HEK293 (cell line): Measurements from ENCODE around the gene MDP1.

Experiments
- CTCF ChIA-PET: fragments of 350-600 bp; formaldehyde crosslinking; extraction: SDS; loops from one replicate; lab custom pipeline; 2021; ENCODE audit warnings: antibody characterized with exemption; lab: Yijun Ruan, JAX
- POLR2A ChIA-PET: fragments of 300-600 bp; formaldehyde crosslinking; extraction: SDS; loops from one replicate; lab custom pipeline; 2020; ENCODE audit warnings: antibody characterized with exemption, inconsistent platforms; lab: Yijun Ruan, JAX
- H3K27ac ChIP-seq: fragments of 200-500 bp; sonication (Bioruptor generic); 2 replicates; pipeline ENCODE4 v1.5.1; 2014; ENCODE audit warnings: low read depth, low read length, control low read depth, inconsistent platforms; ENCODE audit errors: extremely low read depth
- H3K36me3 ChIP-seq, 2 experiments: fragments of 200-500 bp in 1 of 2; sonication (Bioruptor generic) in 1 of 2; 1 replicate in 1 of 2; 2 replicates in 1 of 2; pipeline ENCODE4 v1.5.1; 2014 to 2017; ENCODE audit warnings: inconsistent platforms in 2 of 2, low read length in 2 of 2; ENCODE audit not compliant: control insufficient read depth in 2 of 2, insufficient read depth in 1 of 2
- H3K4me1 ChIP-seq: fragments of 200-500 bp; sonication (Bioruptor generic); 2 replicates; pipeline ENCODE4 v1.5.1; 2014; ENCODE audit warnings: mild to moderate bottlenecking, low read length, inconsistent platforms; ENCODE audit not compliant: control insufficient read depth, insufficient read depth
- H3K4me3 ChIP-seq: 2 replicates; pipeline ENCODE4 v1.5.1; 2011; ENCODE audit warnings: low read depth, mild to moderate bottlenecking, control low read depth, low read length, moderate library complexity
- H3K9me3 ChIP-seq: fragments of 200-500 bp; sonication (Bioruptor generic); 2 replicates; pipeline ENCODE4 v1.5.1; 2014; ENCODE audit warnings: low read depth, low read length, inconsistent platforms; ENCODE audit not compliant: control insufficient read depth, insufficient read depth
- EGR2 ChIP-seq: fragments of 450-650 bp; formaldehyde crosslinking; IDR thresholded peaks from 2 replicates; pipeline ENCODE4 v1.5.1; 2016; ENCODE audit warnings: low read depth, missing biosample characterization, missing genetic modification characterization
- HOXD13 ChIP-seq: sonication (generic); formaldehyde crosslinking; IDR thresholded peaks from 2 replicates; pipeline ENCODE4 v1.8.0; 2022; ENCODE audit warnings: missing genetic modification reagents, borderline replicate concordance
- KLF10 ChIP-seq: fragments of 450-650 bp; IDR thresholded peaks from 2 replicates; pipeline ENCODE4 v1.5.1; 2018; ENCODE audit warnings: missing biosample characterization, mild to moderate bottlenecking, missing genetic modification characterization
- PRDM1 ChIP-seq: fragments of 450-650 bp; formaldehyde crosslinking; IDR thresholded peaks from 2 replicates; pipeline ENCODE4; 2016; ENCODE audit warnings: missing biosample characterization, missing genetic modification characterization
- SALL2 ChIP-seq: fragments of 450-650 bp; formaldehyde crosslinking; IDR thresholded peaks from 2 replicates; pipeline ENCODE4 v1.5.0; 2017; ENCODE audit warnings: missing biosample characterization, mild to moderate bottlenecking, missing genetic modification characterization, borderline replicate concordance
- SCRT1 ChIP-seq: fragments of 450-650 bp; formaldehyde crosslinking; IDR thresholded peaks from 2 replicates; pipeline ENCODE4 v1.5.1; 2016; ENCODE audit warnings: missing biosample characterization, missing genetic modification characterization, borderline replicate concordance
- TRIM28 ChIP-seq: IDR thresholded peaks from 2 replicates; pipeline ENCODE4 v1.6.1; 2011; ENCODE audit warnings: low read length, control low read depth, borderline replicate concordance
- ZBTB20 ChIP-seq: fragments of 450-650 bp; formaldehyde crosslinking; IDR thresholded peaks from 2 replicates; pipeline ENCODE4 v1.5.1; 2016; ENCODE audit warnings: missing biosample characterization, missing genetic modification characterization
- ZBTB21 ChIP-seq: fragments of 450-650 bp; formaldehyde crosslinking; IDR thresholded peaks from 2 replicates; pipeline ENCODE4 v1.5.1; 2017; ENCODE audit warnings: missing biosample characterization, missing genetic modification characterization
- ZNF155 ChIP-seq: fragments of 450-650 bp; formaldehyde crosslinking; IDR thresholded peaks from 2 replicates; pipeline ENCODE4 v1.5.1; 2016; ENCODE audit warnings: missing biosample characterization, missing genetic modification characterization
- ZNF175 ChIP-seq: fragments of 450-650 bp; formaldehyde crosslinking; IDR thresholded peaks from 2 replicates; pipeline ENCODE4 v1.5.1; 2016; ENCODE audit warnings: missing biosample characterization, missing genetic modification characterization
- ZNF223 ChIP-seq: fragments of 450-650 bp; formaldehyde crosslinking; IDR thresholded peaks from 2 replicates; pipeline ENCODE4 v1.5.1; 2016; ENCODE audit warnings: missing biosample characterization, missing genetic modification characterization
- ZNF24 ChIP-seq: fragments of 450-650 bp; formaldehyde crosslinking; IDR thresholded peaks from 2 replicates; pipeline ENCODE4 v1.5.1; 2016; ENCODE audit warnings: missing biosample characterization, missing genetic modification characterization
- ZNF311 ChIP-seq: fragments of 450-650 bp; formaldehyde crosslinking; IDR thresholded peaks from 2 replicates; pipeline ENCODE4 v1.5.1; 2017; ENCODE audit warnings: missing biosample characterization, missing genetic modification characterization, borderline replicate concordance
- ZNF423 ChIP-seq: fragments of 450-650 bp; formaldehyde crosslinking; IDR thresholded peaks from 2 replicates; pipeline ENCODE4 v1.5.1; 2016; ENCODE audit warnings: missing biosample characterization, missing genetic modification characterization
- ZNF426 ChIP-seq: fragments of 450-650 bp; formaldehyde crosslinking; IDR thresholded peaks from 2 replicates; pipeline ENCODE4 v1.5.1; 2017; ENCODE audit warnings: missing biosample characterization, missing genetic modification characterization, mild to moderate bottlenecking, inconsistent platforms, moderate library complexity
- ZNF433 ChIP-seq: fragments of 450-650 bp; formaldehyde crosslinking; IDR thresholded peaks from 2 replicates; pipeline ENCODE4 v1.5.1; 2016; ENCODE audit warnings: missing biosample characterization, missing genetic modification characterization, low read depth
- ZNF558 ChIP-seq: fragments of 450-650 bp; formaldehyde crosslinking; IDR thresholded peaks from 2 replicates; pipeline ENCODE4 v1.5.1; 2016; ENCODE audit warnings: missing biosample characterization, missing genetic modification characterization
- ZNF610 ChIP-seq: fragments of 450-650 bp; formaldehyde crosslinking; IDR thresholded peaks from 2 replicates; pipeline ENCODE4 v1.5.1; 2016; ENCODE audit warnings: missing biosample characterization, missing genetic modification characterization, borderline replicate concordance
- ZNF776 ChIP-seq: fragments of 450-650 bp; formaldehyde crosslinking; IDR thresholded peaks from 2 replicates; pipeline ENCODE4 v1.5.0; 2017; ENCODE audit warnings: missing biosample characterization, missing genetic modification characterization, borderline replicate concordance
- ZNF792 ChIP-seq: fragments of 450-650 bp; formaldehyde crosslinking; IDR thresholded peaks from 2 replicates; pipeline ENCODE4 v1.5.1; 2016; ENCODE audit warnings: missing biosample characterization, missing genetic modification characterization
- TF ChIP-seq, protein P1 (sequence below): fragments of 450-650 bp; formaldehyde crosslinking; optimal IDR thresholded peaks from 2 replicates; pipeline ENCODE3; 2016; ENCODE audit warnings: missing biosample characterization, mild to moderate bottlenecking, missing genetic modification characterization
- TF ChIP-seq, protein P2 (sequence below): fragments of 450-650 bp; formaldehyde crosslinking; IDR thresholded peaks from 2 replicates; pipeline ENCODE4; 2016; ENCODE audit warnings: missing biosample characterization, missing genetic modification characterization
- TF ChIP-seq, protein P3 (sequence below): fragments of 450-650 bp; formaldehyde crosslinking; IDR thresholded peaks from 2 replicates; pipeline ENCODE4 v1.5.1; 2016; ENCODE audit warnings: missing biosample characterization, missing genetic modification characterization
- TF ChIP-seq, protein P4 (sequence below): fragments of 450-650 bp; formaldehyde crosslinking; IDR thresholded peaks from 2 replicates; pipeline ENCODE4 v1.5.1; 2016; ENCODE audit warnings: missing biosample characterization, missing genetic modification characterization
- TF ChIP-seq, protein P5 (sequence below): fragments of 450-650 bp; formaldehyde crosslinking; IDR thresholded peaks from 2 replicates; pipeline ENCODE4 v1.5.1; 2016; ENCODE audit warnings: missing biosample characterization, missing genetic modification characterization

The MDP1 gene

DNA sequence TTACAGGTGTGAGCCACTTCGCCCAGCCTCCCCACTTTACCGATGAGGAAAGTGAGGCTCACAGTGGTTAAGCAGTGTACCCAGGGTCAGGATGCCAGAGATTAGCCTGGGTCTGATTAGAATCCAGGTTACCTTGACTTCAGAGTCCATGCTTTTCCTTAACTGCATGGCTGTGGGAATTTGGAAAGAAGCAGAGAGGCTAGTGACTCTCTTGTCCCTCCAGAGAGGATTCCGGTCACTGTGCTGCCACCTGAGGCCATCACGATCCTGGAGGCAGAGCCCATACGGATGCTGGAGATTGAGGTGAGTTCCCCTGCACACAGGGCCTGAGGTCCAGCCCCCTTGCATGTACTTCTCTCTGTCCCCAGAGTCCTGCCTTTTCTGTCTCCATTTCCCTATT, 39.3 kb downstream of the MDP1 start (continued):
- TF ChIP-seq PRDM1 (tag by site-specific recombination) (no peak), TRIM28 (no peak), SALL2 (tag by site-specific recombination) (no peak), ZBTB21 (tag by site-specific recombination) (no peak), ZNF423 (tag by site-specific recombination) (no peak), SCRT1 (tag by site-specific recombination) (no peak)

DNA sequence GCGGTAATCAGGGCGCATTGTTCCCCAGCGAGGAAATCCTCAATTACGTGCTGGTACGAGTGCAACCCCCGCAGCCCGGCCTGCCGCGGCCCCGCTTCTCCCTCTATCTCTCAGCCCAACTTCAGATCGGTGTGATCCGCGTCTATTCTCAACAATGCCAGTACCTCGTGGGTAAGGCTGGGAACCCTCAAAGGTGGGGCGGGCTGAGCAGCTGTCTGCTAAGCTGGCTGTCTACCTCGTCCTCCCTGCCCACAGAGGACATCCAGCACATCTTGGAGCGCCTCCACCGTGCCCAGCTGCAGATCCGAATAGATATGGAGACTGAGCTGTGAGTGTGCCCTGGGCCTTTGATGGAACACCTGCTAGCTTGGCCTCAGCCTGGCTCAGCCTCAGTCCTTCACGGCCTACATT, 43.0 kb downstream of the MDP1 start:
- ChIA-PET POLR2A (interaction anchor here (1.5 kb wide), 1 partner anchor 13 kb away, joined by 3 read pairs; no protein-coding TSS in a partner anchor), CTCF (no interaction called here)
- Histone ChIP-seq H3K27ac (no peak overlapping the region), H3K4me1 (no peaks in the 10 kb centered on the region), H3K4me3 (no peak overlapping the region), H3K36me3 (peaks cover 0 to 18% of the 10 kb centered on the region in 2 experiments; a peak in 2 of 3 replicates), H3K9me3 (no peaks in the 10 kb centered on the region)
- TF ChIP-seq, protein P1, sequence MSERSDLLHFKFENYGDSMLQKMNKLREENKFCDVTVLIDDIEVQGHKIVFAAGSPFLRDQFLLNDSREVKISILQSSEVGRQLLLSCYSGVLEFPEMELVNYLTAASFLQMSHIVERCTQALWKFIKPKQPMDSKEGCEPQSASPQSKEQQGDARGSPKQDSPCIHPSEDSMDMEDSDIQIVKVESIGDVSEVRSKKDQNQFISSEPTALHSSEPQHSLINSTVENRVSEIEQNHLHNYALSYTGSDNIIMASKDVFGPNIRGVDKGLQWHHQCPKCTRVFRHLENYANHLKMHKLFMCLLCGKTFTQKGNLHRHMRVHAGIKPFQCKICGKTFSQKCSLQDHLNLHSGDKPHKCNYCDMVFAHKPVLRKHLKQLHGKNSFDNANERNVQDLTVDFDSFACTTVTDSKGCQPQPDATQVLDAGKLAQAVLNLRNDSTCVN (tag by site-specific recombination), result no peak
- TF ChIP-seq ZNF426, result no peak
- TF ChIP-seq, protein P2, sequence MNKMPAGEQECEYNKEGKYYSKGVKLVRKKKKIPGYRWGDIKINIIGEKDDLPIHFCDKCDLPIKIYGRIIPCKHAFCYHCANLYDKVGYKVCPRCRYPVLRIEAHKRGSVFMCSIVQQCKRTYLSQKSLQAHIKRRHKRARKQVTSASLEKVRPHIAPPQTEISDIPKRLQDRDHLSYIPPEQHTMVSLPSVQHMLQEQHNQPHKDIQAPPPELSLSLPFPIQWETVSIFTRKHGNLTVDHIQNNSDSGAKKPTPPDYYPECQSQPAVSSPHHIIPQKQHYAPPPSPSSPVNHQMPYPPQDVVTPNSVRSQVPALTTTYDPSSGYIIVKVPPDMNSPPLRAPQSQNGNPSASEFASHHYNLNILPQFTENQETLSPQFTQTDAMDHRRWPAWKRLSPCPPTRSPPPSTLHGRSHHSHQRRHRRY, result no peak
- TF ChIP-seq, protein P3, sequence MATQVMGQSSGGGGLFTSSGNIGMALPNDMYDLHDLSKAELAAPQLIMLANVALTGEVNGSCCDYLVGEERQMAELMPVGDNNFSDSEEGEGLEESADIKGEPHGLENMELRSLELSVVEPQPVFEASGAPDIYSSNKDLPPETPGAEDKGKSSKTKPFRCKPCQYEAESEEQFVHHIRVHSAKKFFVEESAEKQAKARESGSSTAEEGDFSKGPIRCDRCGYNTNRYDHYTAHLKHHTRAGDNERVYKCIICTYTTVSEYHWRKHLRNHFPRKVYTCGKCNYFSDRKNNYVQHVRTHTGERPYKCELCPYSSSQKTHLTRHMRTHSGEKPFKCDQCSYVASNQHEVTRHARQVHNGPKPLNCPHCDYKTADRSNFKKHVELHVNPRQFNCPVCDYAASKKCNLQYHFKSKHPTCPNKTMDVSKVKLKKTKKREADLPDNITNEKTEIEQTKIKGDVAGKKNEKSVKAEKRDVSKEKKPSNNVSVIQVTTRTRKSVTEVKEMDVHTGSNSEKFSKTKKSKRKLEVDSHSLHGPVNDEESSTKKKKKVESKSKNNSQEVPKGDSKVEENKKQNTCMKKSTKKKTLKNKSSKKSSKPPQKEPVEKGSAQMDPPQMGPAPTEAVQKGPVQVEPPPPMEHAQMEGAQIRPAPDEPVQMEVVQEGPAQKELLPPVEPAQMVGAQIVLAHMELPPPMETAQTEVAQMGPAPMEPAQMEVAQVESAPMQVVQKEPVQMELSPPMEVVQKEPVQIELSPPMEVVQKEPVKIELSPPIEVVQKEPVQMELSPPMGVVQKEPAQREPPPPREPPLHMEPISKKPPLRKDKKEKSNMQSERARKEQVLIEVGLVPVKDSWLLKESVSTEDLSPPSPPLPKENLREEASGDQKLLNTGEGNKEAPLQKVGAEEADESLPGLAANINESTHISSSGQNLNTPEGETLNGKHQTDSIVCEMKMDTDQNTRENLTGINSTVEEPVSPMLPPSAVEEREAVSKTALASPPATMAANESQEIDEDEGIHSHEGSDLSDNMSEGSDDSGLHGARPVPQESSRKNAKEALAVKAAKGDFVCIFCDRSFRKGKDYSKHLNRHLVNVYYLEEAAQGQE, result no peak
- no peak for TF ChIP-seq HOXD13
- TF ChIP-seq, protein P4, sequence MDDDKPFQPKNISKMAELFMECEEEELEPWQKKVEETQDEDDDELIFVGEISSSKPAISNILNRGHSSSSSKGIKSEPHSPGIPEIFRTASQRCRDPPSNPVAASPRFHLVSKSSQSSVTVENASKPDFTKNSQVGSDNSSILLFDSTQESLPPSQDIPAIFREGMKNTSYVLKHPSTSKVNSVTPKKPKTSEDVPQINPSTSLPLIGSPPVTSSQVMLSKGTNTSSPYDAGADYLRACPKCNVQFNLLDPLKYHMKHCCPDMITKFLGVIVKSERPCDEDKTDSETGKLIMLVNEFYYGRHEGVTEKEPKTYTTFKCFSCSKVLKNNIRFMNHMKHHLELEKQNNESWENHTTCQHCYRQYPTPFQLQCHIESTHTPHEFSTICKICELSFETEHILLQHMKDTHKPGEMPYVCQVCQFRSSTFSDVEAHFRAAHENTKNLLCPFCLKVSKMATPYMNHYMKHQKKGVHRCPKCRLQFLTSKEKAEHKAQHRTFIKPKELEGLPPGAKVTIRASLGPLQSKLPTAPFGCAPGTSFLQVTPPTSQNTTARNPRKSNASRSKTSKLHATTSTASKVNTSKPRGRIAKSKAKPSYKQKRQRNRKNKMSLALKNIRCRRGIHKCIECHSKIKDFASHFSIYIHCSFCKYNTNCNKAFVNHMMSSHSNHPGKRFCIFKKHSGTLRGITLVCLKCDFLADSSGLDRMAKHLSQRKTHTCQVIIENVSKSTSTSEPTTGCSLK (tag by site-specific recombination), result no peak
- TF ChIP-seq ZNF776 (tag by site-specific recombination), result no peak

DNA sequence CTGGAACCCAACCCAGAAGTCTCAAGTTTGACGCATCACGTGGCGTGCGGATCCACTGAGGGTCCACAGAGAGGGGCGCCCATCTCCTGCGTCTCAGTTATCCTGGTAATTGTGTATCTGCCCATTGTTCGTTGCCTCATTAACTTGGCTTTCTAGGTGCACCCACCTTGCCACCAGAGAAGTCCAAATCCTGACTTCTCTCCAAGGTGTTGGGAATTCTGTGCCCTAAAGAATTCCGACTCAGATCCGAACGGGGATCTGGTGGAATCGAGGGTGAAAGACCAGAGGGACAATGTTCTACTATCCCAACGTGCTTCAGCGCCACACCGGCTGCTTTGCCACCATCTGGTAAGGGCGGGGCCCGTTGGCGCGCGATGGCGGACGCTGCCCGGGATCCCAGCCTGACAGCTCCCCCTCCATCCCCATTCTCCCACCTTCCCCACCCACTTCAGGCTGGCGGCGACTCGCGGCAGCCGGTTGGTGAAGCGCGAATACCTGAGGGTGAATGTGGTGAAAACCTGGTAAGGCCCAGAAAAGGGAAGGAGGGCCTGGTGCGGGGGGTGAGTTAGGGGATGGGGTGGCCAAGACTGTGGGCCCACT, 43.5 kb downstream of the MDP1 start:
- H3K36me3 ChIP-seq, result peaks cover 0 to 18% of the 10 kb centered on the region in 2 experiments; a peak in 2 of 3 replicates
- CTCF ChIA-PET, result no interaction called here
- H3K9me3 ChIP-seq, result no peaks in the 10 kb centered on the region
- POLR2A ChIA-PET, result interaction anchor here (1.5 kb wide), 1 partner anchor 12 kb away, joined by 3 read pairs; no protein-coding TSS in a partner anchor
- no peak overlapping the region for H3K4me3 ChIP-seq
- no peak overlapping the region for H3K27ac ChIP-seq
- no peaks in the 10 kb centered on the region for H3K4me1 ChIP-seq
- TF ChIP-seq ZNF558 (tag by site-specific recombination) (no peak), KLF10 (tag by site-specific recombination) (no peak), ZNF311 (no peak), ZNF175 (no peak), ZNF24 (tag by site-specific recombination) (no peak), ZBTB20 (no peak), ZNF610 (tag by site-specific recombination) (no peak), ZNF155 (tag by site-specific recombination) (no peak), EGR2 (tag by site-specific recombination) (no peak), ZNF433 (tag by site-specific recombination) (no peak), ZNF792 (no peak), SALL2 (tag by site-specific recombination) (no peak), ZNF223 (tag by site-specific recombination) (no peak)
- TF ChIP-seq, protein P5, sequence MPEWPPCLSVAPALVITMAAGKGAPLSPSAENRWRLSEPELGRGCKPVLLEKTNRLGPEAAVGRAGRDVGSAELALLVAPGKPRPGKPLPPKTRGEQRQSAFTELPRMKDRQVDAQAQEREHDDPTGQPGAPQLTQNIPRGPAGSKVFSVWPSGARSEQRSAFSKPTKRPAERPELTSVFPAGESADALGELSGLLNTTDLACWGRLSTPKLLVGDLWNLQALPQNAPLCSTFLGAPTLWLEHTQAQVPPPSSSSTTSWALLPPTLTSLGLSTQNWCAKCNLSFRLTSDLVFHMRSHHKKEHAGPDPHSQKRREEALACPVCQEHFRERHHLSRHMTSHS, result no peak
